Kidney capillary endothelial cell (primary cell): ENCODE data around the gene MSMO1.

ENCODE experiments used
- DNase-seq: peaks from one replicate; pipeline ENCODE4 v3.0.0-alpha.2; 2018; ENCODE audit warnings: low spot score

MSMO1 gene

DNA sequence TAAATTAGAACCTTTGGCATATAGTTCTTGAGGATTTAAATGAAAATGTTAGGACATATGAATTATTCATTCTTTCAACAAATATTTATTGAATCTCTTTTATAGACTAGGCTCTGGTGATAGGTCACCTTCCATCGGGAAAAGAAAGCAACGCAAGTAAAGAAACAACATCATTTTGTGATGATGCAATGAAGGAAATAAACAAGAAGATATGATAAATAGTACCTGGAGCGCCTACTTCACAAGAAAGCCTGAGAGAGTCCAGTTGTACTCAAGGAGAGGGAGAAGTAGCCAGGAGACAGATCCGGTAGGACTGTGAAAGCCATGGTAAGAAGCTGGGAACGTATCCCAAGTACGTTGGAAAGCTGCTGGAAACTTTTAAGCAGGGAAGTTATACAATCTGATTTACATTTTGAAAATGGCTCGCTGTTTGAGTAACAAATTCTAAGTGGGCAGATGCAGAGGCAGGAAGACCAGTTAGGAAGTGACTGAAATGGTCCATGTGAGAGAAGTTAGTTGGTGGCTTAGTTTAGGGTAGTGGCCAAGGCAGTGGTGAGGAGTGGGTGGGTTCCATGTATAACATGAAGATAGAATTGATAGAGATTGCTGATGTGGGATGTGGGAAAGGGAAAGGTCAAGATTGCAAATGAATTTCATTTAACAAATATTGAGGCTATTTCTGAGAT lies 33.7 kb downstream of the MSMO1 start:
- no peak for DNase-seq

DNA sequence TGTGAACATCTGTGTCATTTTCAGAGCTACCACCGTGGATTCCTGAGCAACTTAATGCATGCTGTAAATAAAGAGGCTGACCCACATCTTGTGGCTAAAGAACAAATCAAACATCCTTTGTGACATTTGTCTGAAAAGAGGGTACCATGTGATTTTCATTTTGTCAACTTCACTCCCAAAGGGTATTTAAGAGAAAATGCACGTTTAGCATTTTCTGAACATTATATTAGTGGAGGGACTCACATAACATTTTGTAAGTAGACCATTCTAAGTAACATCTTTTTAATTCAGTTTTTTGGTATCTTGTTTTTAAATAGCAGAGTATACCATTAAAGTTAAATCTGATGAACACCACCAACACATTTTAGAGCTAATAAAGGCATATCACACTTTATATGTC lies 34.3 kb downstream of the MSMO1 start:
- DNase-seq = no peak

DNA sequence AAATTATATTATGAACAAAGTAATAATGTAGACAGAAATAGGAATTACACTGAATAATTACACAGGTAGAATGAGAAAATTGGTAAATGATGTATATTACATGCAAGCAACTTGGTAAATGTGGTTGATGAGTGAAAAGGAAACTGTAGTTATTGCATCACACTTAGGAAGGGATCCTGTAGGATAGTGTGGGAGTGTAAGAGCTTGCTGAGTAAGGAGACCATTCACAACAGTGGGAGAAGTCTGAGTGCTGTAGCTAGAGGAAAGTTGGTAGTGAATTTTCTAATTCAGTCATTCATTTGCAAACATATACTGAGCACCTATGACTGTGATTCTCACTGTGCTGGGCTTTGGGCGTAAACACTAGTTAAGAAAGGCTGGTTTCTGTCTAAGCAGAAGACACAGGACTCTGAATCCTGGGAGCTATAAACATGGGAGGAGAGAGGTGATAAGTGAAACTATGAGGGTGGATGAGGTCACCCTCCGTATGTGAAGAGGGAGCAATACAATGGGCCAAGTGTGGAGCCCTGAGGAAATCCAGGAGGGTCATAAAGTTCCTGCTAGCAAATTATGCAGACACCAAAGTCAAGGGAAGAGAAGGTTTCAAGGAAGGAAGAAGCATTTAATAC lies 37.1 kb downstream of the MSMO1 start:
- no peak for DNase-seq

DNA sequence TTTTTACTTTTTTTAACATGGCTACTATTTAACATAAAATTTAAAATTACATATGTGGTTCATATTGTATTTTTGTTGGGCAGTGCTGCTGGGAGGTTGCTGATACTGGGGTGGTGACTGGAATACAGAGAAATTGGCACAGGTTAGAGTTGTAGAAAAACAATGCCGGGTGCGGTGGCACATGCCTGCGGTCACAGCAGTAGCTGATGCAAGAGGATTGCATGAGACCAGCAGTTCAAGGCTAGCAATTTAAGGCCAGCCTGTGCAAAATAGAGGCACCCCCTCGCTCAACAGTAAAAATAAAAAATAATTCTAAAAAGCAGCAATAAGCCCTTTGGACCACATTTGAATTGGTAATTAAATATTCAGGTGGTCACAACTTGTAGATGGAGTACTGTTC lies 39.6 kb downstream of the MSMO1 start:
- no peak for DNase-seq

DNA sequence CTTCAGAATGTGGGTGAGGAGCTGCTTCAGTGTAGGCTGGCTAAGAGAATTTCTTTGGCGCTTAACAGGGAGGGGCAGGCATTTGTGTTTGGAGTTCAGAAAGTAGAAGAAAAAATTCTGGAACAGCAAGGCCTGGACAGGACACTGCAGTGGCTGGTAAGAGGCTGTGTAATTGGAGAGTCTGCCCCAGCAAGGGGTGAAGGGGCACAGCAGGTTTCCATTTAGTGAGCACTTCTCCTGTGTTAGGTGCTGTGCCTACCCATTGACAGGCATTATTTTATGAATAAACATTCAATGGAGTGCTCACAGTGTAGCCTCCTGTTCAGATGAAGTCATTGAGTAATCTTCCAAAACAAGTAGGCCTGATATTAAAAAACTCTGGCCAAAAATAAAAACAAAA lies 40.6 kb downstream of the MSMO1 start:
- no peak for DNase-seq

DNA sequence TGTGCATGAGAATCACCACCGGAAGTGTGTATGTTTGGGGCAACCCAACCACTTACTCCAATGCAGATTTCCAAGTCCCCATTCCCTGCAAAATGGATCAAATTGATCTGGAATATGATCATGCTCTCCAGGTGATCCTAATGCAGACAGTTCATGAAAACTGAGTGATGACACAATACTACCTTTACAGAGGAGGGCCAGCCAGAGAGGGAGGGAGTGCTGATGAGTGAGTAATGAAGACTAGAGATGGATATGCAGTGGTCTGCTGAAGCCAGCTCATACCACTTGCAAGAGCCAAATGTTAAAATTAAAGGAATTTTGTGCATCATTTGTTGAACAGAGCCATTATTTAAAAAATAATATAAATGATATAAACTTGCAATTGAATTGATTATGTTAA lies 41.1 kb downstream of the MSMO1 start:
- DNase-seq = no peak

DNA sequence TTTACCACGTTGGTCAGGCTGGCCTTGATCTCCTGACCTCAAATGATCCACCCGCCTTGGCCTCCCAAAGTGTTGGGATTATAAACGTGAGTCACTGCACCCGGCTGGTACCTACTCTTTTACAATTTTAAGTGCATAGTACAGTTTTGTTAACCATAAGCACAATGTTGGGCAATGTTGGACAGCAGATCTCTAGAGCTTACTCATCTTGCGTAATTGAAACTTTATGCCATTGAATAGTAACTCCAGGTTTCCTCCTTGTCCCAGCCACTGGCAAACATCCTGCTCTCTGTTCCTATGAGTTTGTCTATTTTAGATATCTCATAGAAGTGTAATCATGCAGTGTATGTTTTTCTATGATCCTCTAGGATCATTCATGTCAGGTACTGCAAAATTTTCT lies 42.1 kb downstream of the MSMO1 start:
- DNase-seq = no peak

DNA sequence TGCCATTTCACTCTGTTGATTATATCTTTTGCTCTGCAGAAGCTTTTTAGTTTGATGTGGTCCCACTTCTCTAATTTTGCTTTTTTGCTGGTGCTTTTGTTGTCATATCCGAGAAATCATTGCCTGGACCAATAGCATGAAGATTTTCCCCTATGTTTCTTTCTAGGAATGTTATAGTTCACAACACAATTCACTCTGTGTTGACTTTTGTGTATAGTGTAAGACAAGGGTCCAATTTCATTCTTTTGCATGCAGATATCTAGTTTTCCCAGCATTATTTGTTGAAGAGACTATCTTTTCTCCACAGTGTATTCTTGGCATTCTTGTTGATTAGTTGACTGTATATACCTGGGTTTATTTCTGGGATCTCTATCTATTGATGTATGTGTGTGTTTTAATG lies 43.1 kb downstream of the MSMO1 start:
- no peak for DNase-seq

DNA sequence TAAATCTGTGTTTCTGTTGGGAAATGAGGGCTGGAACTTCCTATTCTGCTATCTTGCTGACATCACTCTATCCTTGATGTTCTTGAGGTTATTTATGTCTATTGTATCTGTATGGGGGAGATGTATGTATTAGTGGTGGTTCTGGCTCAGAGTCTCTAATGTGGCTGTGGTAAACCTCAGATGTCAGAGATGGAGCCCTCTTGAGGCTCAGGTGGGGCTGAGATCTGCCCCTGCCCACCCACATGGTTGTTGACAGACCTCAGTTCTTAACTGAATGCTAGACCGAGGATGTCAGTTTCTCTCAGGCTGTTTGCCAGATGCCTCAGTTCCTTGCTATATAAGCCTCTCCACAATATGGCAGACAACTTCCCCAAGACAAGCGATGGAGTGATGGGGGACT lies 48.0 kb downstream of the MSMO1 start:
- no peak for DNase-seq

DNA sequence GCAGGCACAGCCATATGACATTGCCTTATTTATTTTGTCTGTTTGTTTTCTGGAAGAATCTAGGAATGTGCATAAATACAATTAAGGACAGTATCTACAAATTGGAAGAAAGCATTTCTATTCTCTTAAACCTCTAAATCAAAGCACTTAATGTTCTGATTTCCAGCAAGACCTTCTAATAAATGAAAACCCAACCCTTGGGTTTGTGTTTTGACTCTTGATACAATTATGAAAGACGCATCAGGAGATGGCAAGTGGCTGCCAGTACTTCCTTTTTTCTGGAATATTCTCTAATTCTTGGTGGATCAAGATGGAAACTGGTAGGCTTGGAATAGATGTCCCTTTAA lies 50.9 kb downstream of the MSMO1 start:
- DNase-seq = no peak

DNA sequence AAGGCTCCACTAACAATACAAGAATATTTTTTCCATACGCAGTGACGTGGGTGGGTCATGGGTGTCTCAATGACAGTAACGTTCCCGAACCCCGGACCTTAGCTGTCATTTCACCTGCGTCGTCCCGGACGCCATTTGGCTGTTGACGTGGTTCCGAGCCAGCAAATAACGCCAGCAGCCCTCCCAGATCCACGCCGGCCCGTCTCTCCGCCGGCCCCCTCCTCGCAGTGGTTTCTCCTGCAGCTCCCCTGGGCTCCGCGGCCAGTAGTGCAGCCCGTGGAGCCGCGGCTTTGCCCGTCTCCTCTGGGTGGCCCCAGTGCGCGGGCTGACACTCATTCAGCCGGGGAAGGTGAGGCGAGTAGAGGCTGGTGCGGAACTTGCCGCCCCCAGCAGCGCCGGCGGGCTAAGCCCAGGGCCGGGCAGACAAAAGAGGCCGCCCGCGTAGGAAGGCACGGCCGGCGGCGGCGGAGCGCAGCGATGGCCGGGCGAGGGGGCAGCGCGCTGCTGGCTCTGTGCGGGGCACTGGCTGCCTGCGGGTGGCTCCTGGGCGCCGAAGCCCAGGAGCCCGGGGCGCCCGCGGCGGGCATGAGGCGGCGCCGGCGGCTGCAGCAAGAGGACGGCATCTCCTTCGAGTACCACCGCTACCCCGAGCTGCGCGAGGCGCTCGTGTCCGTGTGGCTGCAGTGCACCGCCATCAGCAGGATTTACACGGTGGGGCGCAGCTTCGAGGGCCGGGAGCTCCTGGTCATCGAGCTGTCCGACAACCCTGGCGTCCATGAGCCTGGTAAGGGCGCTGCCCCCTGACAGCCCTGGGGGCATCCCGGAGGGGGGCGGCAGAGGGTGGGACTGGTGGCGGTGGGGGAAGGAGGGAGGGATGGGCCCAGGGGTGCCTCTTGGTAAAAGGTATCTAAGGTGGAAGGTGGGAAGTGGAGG lies 51.5 kb downstream of the MSMO1 start, which contains the start of gene CPE:
CPE (plus strand) TSS at position 264 of the 933 bp plus-strand sequence; CDS start at position 478, 214 bp downstream.
- DNase-seq = peak; percentile 55

DNA sequence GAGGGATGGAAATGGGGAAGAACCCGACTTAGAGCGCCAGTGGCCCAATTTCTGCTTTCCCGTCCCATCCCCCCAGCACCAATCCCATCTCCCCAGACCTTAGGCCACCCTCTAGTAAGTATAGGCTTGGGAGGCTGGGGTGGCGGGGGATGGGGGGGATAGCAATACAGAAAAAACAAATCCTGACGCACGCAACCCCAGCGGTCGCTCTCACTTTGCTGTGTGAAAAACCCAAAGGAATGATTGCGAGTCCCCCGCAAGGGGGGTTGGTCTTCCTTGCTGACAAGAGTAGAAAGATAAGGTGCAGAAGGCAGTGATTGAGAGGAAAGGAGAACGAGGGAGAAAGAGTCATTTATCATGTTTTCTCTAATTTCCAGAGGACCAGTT lies 52.2 kb downstream of the MSMO1 start:
- no peak for DNase-seq

DNA sequence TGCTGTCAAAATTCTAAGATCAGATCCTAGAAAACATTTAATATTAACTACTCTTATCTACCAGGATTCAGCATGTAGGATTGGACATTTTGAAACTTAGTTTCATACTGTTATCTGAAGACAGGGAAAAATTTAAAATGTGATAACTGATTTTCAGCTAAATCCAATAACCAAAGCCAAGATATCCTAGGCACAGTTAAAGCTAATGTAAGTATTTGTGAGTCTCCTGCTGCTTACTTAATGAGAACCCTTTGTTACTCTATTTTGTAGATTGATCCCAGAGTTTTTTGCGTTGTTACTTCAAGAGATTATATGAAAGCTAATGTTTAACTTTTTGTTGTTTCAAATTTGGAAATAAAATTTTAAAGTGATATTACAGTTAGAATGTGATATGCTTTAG lies 53.3 kb downstream of the MSMO1 start:
- DNase-seq = no peak

DNA sequence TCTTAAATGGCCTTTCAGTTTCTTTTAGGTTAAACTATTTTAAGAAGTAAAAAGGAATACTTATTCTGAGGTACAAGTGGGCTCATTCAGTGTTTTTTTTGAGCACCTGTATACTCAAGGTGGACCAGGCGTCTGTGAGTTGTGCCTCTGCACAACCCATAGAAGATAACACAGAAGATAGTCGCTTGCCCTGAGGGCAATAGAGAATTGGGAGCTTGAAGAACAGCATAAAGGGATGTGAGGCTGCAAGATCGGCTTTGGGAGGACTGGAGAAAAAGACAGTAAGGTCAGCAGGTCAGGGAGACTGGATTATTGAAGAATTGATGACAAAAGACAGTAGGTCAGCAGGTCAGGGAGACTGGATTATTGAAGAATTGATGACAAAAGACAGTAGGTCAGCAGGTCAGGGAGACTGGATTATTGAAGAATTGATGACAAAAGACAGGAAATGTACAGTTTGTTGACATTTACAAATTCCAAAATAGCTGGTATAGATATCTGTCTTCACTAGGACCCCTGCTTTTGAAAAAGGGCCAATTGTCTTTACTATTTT lies 54.4 kb downstream of the MSMO1 start:
- no peak for DNase-seq

DNA sequence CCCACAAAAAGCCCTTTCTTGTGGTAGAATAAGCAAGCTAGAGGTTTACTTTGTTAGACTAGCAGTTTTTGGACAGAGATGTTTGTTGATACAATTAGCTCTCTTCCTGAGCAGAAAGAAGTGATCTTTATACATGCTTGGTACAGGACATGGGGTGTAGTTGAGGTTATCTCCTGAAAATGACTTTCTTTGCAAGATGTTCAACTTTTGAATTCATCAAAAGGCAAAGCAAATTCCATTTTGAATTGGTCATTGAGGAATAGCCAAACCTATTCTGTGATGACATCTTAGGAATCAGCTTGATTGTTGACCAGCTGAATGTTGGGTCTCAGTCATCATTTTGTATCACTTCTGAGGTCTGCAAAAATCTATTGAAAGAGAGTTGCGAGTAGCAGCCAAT lies 55.2 kb downstream of the MSMO1 start:
- no peak for DNase-seq

DNA sequence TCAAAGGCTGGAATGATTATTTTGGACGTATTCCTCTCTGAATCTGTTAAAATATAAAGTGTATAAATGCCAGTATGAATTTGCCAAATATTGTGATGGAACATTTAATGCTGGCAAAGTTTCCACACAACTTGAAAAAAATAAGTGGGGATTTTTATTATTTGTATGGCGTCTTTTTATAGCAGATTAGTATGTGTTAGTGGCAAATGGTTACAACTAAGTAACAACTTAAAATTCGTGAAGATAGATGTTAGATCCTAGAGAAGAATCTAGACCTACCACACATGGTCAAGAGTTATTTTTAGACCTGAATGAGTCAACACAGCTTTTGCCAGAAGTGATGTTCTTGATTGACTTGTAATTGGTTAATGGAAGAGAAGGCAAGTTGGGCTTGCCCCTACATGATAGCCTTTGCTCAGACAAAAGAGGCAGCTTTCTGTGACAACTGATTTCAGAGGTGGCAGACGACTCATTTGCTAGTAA lies 56.2 kb downstream of the MSMO1 start:
- no peak for DNase-seq

DNA sequence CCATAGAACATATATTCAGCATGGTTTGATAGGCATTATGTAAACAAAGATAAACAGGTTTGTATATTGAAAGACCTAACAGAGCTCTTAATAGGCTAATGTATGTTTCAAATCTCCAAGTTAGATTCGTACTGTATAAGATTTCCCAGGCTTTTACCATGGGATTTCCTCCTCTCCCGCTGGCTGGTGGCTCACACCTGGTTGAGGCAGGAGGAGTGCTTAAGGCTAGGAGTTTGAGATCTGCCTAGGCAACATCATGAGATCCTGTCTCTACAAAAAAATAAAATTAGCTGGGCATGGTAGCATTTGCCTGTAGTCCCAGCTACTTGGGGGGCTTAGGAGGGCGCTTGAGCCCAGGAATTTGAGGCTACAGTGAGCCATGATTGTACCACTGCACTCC lies 56.7 kb downstream of the MSMO1 start:
- DNase-seq = no peak

DNA sequence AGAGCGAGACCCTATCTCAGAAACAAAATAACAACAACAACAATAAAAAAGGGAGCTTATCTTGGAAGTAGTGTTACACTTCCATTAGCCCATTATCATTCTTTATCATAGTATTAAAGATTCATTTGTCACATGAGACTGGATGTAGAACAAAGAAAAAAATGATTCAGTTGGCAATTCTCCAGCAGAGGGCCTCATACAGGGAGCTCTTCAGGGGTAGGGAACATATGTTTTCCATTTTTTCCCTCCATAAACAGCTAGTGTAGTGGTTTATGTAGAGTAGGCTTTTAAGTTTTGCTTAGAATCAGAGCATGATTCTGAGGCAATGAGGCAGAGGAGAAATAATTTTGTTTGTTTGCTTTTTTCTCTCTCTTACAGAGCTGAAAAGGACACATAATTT lies 57.1 kb downstream of the MSMO1 start:
- DNase-seq = no peak

DNA sequence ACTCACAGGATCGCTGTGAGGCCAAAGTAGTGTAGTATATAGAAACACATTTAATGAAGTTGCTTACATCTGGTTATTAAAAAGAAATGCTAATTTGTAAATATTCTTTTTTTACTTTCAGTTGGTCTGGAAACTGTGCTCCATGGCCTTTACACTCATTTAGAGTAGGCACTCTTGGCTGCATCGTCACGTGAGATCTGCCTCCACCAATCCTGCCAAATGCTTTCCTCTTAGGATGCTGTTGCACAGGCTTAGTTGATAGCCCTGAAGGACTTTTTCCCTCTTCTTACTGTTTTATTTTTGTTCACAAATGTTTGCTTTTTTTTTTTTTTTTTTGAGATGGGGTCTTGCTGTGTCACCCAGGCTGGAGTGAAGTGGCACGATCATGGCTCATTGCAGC lies 57.7 kb downstream of the MSMO1 start:
- DNase-seq = no peak

DNA sequence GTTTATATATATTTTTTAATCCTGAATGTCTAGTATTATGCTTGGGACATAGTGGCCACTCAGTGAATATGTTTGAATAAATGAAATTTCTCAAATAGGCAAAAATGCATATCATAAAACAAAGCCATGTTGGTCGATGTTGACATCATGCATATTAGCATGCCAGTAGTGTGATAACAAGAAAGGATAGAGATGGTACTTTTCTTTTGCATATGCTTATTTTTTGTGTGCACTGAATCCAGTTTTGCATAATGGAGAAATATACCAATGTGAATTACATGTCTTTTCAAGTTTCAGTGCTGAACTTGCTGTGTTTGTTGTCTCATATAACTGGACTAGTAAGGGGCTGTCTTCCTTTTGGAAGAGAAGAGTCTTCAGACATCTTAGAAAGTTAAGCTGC lies 58.9 kb downstream of the MSMO1 start:
- DNase-seq = no peak

DNA sequence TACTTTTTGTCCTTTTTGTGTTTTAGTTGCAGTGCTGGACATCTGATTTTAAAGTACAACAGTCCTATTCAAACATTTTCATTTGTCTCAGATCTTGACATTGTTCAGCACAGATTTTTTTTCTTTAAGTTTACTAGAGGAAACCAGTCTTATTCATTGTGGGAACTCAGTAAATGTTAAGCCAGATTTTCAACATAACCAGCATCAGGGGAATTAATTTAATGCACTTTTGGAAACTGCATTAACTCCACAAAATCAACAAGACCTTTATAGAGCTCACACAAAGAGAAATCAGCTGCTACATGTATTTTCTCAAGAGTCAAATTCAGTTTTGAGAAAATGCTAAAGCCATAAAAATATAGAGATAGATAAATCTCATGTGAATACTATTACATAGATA lies 61.3 kb downstream of the MSMO1 start:
- DNase-seq = no peak
